ENCODE results near the gene ASTN2.

- no peak for TF ChIP-seq CTCF (IDR thresholded peaks at IDR 0.05)
- TF ChIP-seq POLR2A (IDR thresholded peaks at IDR 0.05): no peak
Measured at GRCh38 chr9:117050007-117050406, 364.9 kb downstream of the ASTN2 start.

Measured in thyroid gland (tissue), 4 donors.